Keratinocyte (primary cell): ENCODE data around the gene ANAPC16. TPM values are rescaled to one million over a fixed set of nuclear protein-coding genes. Genes with fewer than 3 reads are reported as not detected.

Experiments used
- DNase-seq: peaks from one replicate; pipeline ENCODE4 v3.0.0-alpha.2; 2011; ENCODE audit warnings: low read depth, missing footprints, low spot score
- FAIRE-seq: peaks from 2 replicates; lab custom pipeline; 2011; peaks lifted over from hg19 to GRCh38; lab: Jason Lieb, UNC
- H2AFZ ChIP-seq: 2 replicates; pipeline ENCODE4 v1.6.0; 2012; ENCODE audit warnings: low read length, control low read depth, inconsistent platforms; ENCODE audit not compliant: control insufficient read depth
- H3K27ac ChIP-seq: 2 replicates; pipeline ENCODE4 v1.5.1; 2011; ENCODE audit warnings: low read length; ENCODE audit not compliant: control insufficient read depth, insufficient read depth
- H3K27me3 ChIP-seq: 3 replicates; pipeline ENCODE4 v1.6.0; 2011; ENCODE audit warnings: low read length; ENCODE audit not compliant: control insufficient read depth, insufficient read depth; ENCODE audit errors: extremely low read depth
- H3K36me3 ChIP-seq, 2 experiments: 2 replicates in 1 of 2; 3 replicates in 1 of 2; pipeline ENCODE4 v1.5.1; 2011; ENCODE audit warnings: low read length in 2 of 2, mild to moderate bottlenecking in 1 of 2; ENCODE audit not compliant: control insufficient read depth in 2 of 2, insufficient read depth in 2 of 2; ENCODE audit errors: extremely low read depth in 1 of 2
- H3K4me1 ChIP-seq: 3 replicates; pipeline ENCODE4 v1.5.1; 2011; ENCODE audit warnings: low read length; ENCODE audit not compliant: control insufficient read depth, insufficient read depth; ENCODE audit errors: extremely low read depth
- H3K4me2 ChIP-seq: 3 replicates; pipeline ENCODE4 v1.6.0; 2011; ENCODE audit warnings: low read depth, low read length; ENCODE audit not compliant: control insufficient read depth, insufficient read depth; ENCODE audit errors: extremely low read depth
- H3K4me3 ChIP-seq, 3 experiments: fragments of 200-600 bp in 1 of 3; sonication (generic) in 1 of 3; 2 replicates in 2 of 3; 3 replicates in 1 of 3; pipeline ENCODE4 v1.5.1; 2011 to 2016; ENCODE audit warnings: low read length in 3 of 3, mild to moderate bottlenecking in 3 of 3, control low read depth in 2 of 3, inconsistent platforms in 1 of 3, low read depth in 1 of 3, mixed read lengths in 1 of 3, mixed run types in 1 of 3, moderate library complexity in 1 of 3; ENCODE audit not compliant: control insufficient read depth in 2 of 3, insufficient read depth in 2 of 3; ENCODE audit errors: extremely low read depth in 1 of 3
- H3K79me2 ChIP-seq: 2 replicates; pipeline ENCODE4 v1.6.0; 2012; ENCODE audit warnings: low read length; ENCODE audit not compliant: control insufficient read depth, insufficient read depth
- H3K9ac ChIP-seq: 3 replicates; pipeline ENCODE4 v1.6.0; 2011; ENCODE audit warnings: low read length; ENCODE audit not compliant: control insufficient read depth, insufficient read depth; ENCODE audit errors: extremely low read depth
- H3K9me1 ChIP-seq: 3 replicates; pipeline ENCODE4 v1.6.0; 2011; ENCODE audit warnings: low read length; ENCODE audit not compliant: control insufficient read depth, insufficient read depth; ENCODE audit errors: extremely low read depth
- H3K9me3 ChIP-seq: 2 replicates; pipeline ENCODE4 v1.5.1; 2012; ENCODE audit warnings: low read depth, low read length; ENCODE audit not compliant: control insufficient read depth
- H4K20me1 ChIP-seq: 3 replicates; pipeline ENCODE4 v1.6.0; 2011; ENCODE audit warnings: low read length; ENCODE audit not compliant: control insufficient read depth, insufficient read depth; ENCODE audit errors: extremely low read depth
- EZH2 ChIP-seq: IDR thresholded peaks from one replicate; pipeline ENCODE4 v1.6.1; 2012; ENCODE audit warnings: inconsistent platforms, mild to moderate bottlenecking, low read length, moderate library complexity
- dilution Hi-C: fragments of 300-500 bp; cut with MboI; formaldehyde crosslinking; loops from one replicate; pipeline ENCODE4 v1.7.0; 2020; ENCODE audit warnings: low sequenced_read_pairs; ENCODE audit not compliant: extremely low pct_ligation_motif_present
- polyA plus RNA-seq, 5 experiments: library from polyadenylated mRNA; depleted of rRNA in 3 of 5; stranded (reverse) in 3 of 5; stranded (forward) in 1 of 5; unstranded in 1 of 5; fragments of >200 nt; gene quantifications; 1 replicate in 1 of 5; 2 replicates in 3 of 5; 3 replicates in 1 of 5; pipeline versions ENCODE4 v1.2.1 to v1.2.3, GENCODE V29; 2011 to 2012; ENCODE audit warnings: missing spikeins in 2 of 5, low read depth in 1 of 5, low replicate concordance in 1 of 5
- TF ChIP-seq, protein P1 (sequence below), 3 experiments: IDR thresholded peaks in 1 of 3; conservative IDR thresholded peaks in 1 of 3; optimal IDR thresholded peaks in 1 of 3; 2 replicates in 2 of 3; 3 replicates in 1 of 3; pipeline versions ENCODE3 to v1.5.1; 2011; ENCODE audit warnings: low read length in 3 of 3, mild to moderate bottlenecking in 3 of 3, moderate library complexity in 2 of 3, control low read depth in 1 of 3, inconsistent platforms in 1 of 3; ENCODE audit not compliant: insufficient read depth in 2 of 3; ENCODE audit errors: extremely low read depth in 1 of 3

ANAPC16 gene
- polyA plus RNA-seq, 1 donor (not counting 4 experiments of a cell fraction or from before 2014, with no cell fraction given): 93.9 TPM

GRCh38 chr10:72265508-72265907 lies 49.7 kb downstream of the ANAPC16 start:
- H3K9me1 ChIP-seq: no peaks in the 10 kb centered on the region
- H3K9me3 ChIP-seq: no peaks in the 10 kb centered on the region
- FAIRE-seq (no peak), DNase-seq (no peak)
- H3K27ac ChIP-seq: peak overlapping the region; percentile 13
- no peaks in the 10 kb centered on the region for H4K20me1 ChIP-seq
- H3K79me2 ChIP-seq: no peaks in the 10 kb centered on the region
- no peak for TF ChIP-seq EZH2
- TF ChIP-seq, protein P1, sequence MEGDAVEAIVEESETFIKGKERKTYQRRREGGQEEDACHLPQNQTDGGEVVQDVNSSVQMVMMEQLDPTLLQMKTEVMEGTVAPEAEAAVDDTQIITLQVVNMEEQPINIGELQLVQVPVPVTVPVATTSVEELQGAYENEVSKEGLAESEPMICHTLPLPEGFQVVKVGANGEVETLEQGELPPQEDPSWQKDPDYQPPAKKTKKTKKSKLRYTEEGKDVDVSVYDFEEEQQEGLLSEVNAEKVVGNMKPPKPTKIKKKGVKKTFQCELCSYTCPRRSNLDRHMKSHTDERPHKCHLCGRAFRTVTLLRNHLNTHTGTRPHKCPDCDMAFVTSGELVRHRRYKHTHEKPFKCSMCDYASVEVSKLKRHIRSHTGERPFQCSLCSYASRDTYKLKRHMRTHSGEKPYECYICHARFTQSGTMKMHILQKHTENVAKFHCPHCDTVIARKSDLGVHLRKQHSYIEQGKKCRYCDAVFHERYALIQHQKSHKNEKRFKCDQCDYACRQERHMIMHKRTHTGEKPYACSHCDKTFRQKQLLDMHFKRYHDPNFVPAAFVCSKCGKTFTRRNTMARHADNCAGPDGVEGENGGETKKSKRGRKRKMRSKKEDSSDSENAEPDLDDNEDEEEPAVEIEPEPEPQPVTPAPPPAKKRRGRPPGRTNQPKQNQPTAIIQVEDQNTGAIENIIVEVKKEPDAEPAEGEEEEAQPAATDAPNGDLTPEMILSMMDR (optimal IDR thresholded peaks at IDR 0.05 in 1 of 3, IDR thresholded peaks at IDR 0.05 in 1 of 3, conservative IDR thresholded peaks at IDR 0.05 in 1 of 3; ENCODE audit: extremely low read depth in 1 of 3, insufficient read depth in 2 of 3, low read length in 3 of 3): no peak
- no peak overlapping the region for H2AFZ ChIP-seq
- H3K27me3 ChIP-seq: no peaks in the 10 kb centered on the region
- dilution Hi-C loops: no loop called here
- peaks cover 44% of the 10 kb centered on the region for H3K4me1 ChIP-seq
- no peak overlapping the region for H3K9ac ChIP-seq
- H3K36me3 ChIP-seq: no peaks in the 10 kb centered on the region
- H3K4me2 ChIP-seq: no peak overlapping the region
- H3K4me3 ChIP-seq: no peak overlapping the region

GRCh38 chr10:72265990-72266865 lies 50.4 kb downstream of the ANAPC16 start:
- no peak overlapping the region for H3K4me2 ChIP-seq
- FAIRE-seq (no peak), DNase-seq (no peak)
- no peaks in the 10 kb centered on the region for H3K27me3 ChIP-seq
- H3K9me1 ChIP-seq: no peaks in the 10 kb centered on the region
- TF ChIP-seq, protein P1 (optimal IDR thresholded peaks at IDR 0.05 in 1 of 3, IDR thresholded peaks at IDR 0.05 in 1 of 3, conservative IDR thresholded peaks at IDR 0.05 in 1 of 3; ENCODE audit: extremely low read depth in 1 of 3, insufficient read depth in 2 of 3, low read length in 3 of 3): no peak
- TF ChIP-seq EZH2: no peak
- H3K4me3 ChIP-seq: no peak overlapping the region
- H2AFZ ChIP-seq: peak overlapping the region; percentile 25
- peaks cover 45% of the 10 kb centered on the region for H3K4me1 ChIP-seq
- no peak overlapping the region for H3K27ac ChIP-seq
- no peaks in the 10 kb centered on the region for H3K79me2 ChIP-seq
- no peaks in the 10 kb centered on the region for H3K9me3 ChIP-seq
- H3K9ac ChIP-seq: no peak overlapping the region
- dilution Hi-C loops: no loop called here
- no peaks in the 10 kb centered on the region for H3K36me3 ChIP-seq
- H4K20me1 ChIP-seq: no peaks in the 10 kb centered on the region
